Smooth muscle cell (in vitro differentiated cells): ENCODE results near the gene BRSK1. TPM values are rescaled to one million over a fixed set of nuclear protein-coding genes. Genes with fewer than 3 reads are reported as not detected.

Source experiments
- DNase-seq: peaks from one replicate; lab custom pipeline; 2025; ENCODE audit not compliant: unreplicated experiment; lab: John Stamatoyannopoulos, UW
- H2AFZ ChIP-seq: fragments of 200-600 bp; sonication (generic); 2 replicates; pipeline ENCODE4 v1.6.0; 2016; ENCODE audit warnings: antibody characterized with exemption, low read depth, mild to moderate bottlenecking
- H3F3A ChIP-seq: fragments of 200-600 bp; sonication (generic); 2 replicates; pipeline ENCODE4 v1.6.0; 2017; ENCODE audit warnings: antibody characterized with exemption, low read depth
- H3K27ac ChIP-seq: fragments of 200-600 bp; sonication (generic); 2 replicates; pipeline ENCODE4 v1.5.1; 2016; ENCODE audit warnings: low read depth, mild to moderate bottlenecking
- H3K27me3 ChIP-seq: fragments of 200-600 bp; sonication (generic); 2 replicates; pipeline ENCODE4 v1.6.1; 2016; ENCODE audit warnings: low read depth, mild to moderate bottlenecking
- H3K36me3 ChIP-seq: fragments of 200-600 bp; sonication (generic); 2 replicates; pipeline ENCODE4 v1.5.1; 2016; ENCODE audit warnings: low read depth
- H3K4me1 ChIP-seq: fragments of 200-600 bp; sonication (generic); 2 replicates; pipeline ENCODE4 v1.5.1; 2016; ENCODE audit warnings: low read depth
- H3K4me2 ChIP-seq: fragments of 200-600 bp; sonication (generic); 2 replicates; pipeline ENCODE4 v1.6.0; 2016; ENCODE audit warnings: mild to moderate bottlenecking
- H3K4me3 ChIP-seq: fragments of 200-600 bp; sonication (generic); 2 replicates; pipeline ENCODE4 v1.5.1; 2016; ENCODE audit warnings: mild to moderate bottlenecking
- H3K79me2 ChIP-seq: fragments of 200-600 bp; sonication (generic); 2 replicates; pipeline ENCODE4 v1.6.0; 2016; ENCODE audit warnings: low read depth, mild to moderate bottlenecking
- H3K9ac ChIP-seq: fragments of 200-600 bp; sonication (generic); 2 replicates; pipeline ENCODE4 v1.6.0; 2016; ENCODE audit warnings: low read depth
- H3K9me3 ChIP-seq: fragments of 200-600 bp; sonication (generic); replicated peaks from 2 replicates; pipeline ENCODE4 v1.5.1; 2016; ENCODE audit warnings: low read depth
- H4K20me1 ChIP-seq: fragments of 200-600 bp; sonication (generic); 2 replicates; pipeline ENCODE4 v1.6.0; 2016; ENCODE audit warnings: low read depth
- CTCF ChIP-seq: fragments of 200-600 bp; sonication (generic); IDR thresholded peaks from 2 replicates; pipeline ENCODE4 v1.5.1; 2017; ENCODE audit warnings: borderline replicate concordance, mild to moderate bottlenecking, antibody characterized with exemption; ENCODE audit not compliant: insufficient read depth, poor library complexity, severe bottlenecking
- WGBS: methylation state at CpG from one replicate; pipeline ENCODE4 v1.1.7; 2016; ENCODE audit warnings: low lambda C conversion rate; 5-methylcytosine and 5-hydroxymethylcytosine counted together
- polyA plus RNA-seq: library from polyadenylated mRNA; unstranded; fragments of >200 nt; fragmentation: Nextera tagmentation; extraction: Ambion mirVana; gene quantifications from 2 replicates; pipeline ENCODE4 v1.2.1, GENCODE V29; 2016
- total RNA-seq: library from RNA; depleted of rRNA; stranded (reverse); fragments of >200 nt; gene quantifications from 2 replicates; pipeline ENCODE4 v1.2.3, GENCODE V29; 2014

BRSK1 gene
- total and polyA plus RNA-seq, 2 experiments from 2014 or later, result 3.0 to 5.0 TPM

- Histone ChIP-seq H3K27me3 (no peaks in the 10 kb centered on the region), H2AFZ (no peak overlapping the region), H3F3A (no peaks in the 10 kb centered on the region), H3K4me3 (no peak overlapping the region), H3K9ac (no peak overlapping the region), H3K9me3 (no peaks in the 10 kb centered on the region), H3K4me1 (peaks cover 9% of the 10 kb centered on the region), H3K36me3 (no peaks in the 10 kb centered on the region), H3K4me2 (no peak overlapping the region), H3K79me2 (peaks cover 2% of the 10 kb centered on the region), H3K27ac (no peak overlapping the region), H4K20me1 (no peaks in the 10 kb centered on the region)
- no peak for DNase-seq
- 97% methylated on average over 9 of the region's 9 CpGs for WGBS
- no peak for TF ChIP-seq CTCF
Observed at GRCh38 chr19:55289117-55289796, 5.5 kb downstream of the BRSK1 start.

- Histone ChIP-seq H3F3A (no peaks in the 10 kb centered on the region), H3K79me2 (no peaks in the 10 kb centered on the region), H3K36me3 (no peaks in the 10 kb centered on the region), H3K27ac (no peak overlapping the region), H2AFZ (no peak overlapping the region), H3K9ac (no peak overlapping the region), H3K4me3 (no peak overlapping the region), H3K4me1 (peaks cover 9% of the 10 kb centered on the region), H4K20me1 (no peaks in the 10 kb centered on the region), H3K9me3 (no peaks in the 10 kb centered on the region), H3K4me2 (no peak overlapping the region), H3K27me3 (no peaks in the 10 kb centered on the region)
- DNase-seq, result no peak
- WGBS, result 97% methylated on average over 10 of the region's 10 CpGs
- TF ChIP-seq CTCF, result no peak
Observed at GRCh38 chr19:55297267-55297666, 13.5 kb downstream of the BRSK1 start.

- Histone ChIP-seq H3K27me3 (no peaks in the 10 kb centered on the region), H3K9me3 (no peaks in the 10 kb centered on the region), H3K27ac (no peak overlapping the region), H3K9ac (no peak overlapping the region), H4K20me1 (no peaks in the 10 kb centered on the region), H2AFZ (no peak overlapping the region), H3K79me2 (no peaks in the 10 kb centered on the region), H3K4me1 (peaks cover 9% of the 10 kb centered on the region), H3K4me3 (no peak overlapping the region), H3F3A (no peaks in the 10 kb centered on the region), H3K4me2 (no peak overlapping the region), H3K36me3 (no peaks in the 10 kb centered on the region)
- 96% methylated on average over 10 of the region's 10 CpGs for WGBS
- DNase-seq, result no peak
- TF ChIP-seq CTCF, result no peak
Observed at GRCh38 chr19:55299991-55300390, 16.2 kb downstream of the BRSK1 start.

DNA sequence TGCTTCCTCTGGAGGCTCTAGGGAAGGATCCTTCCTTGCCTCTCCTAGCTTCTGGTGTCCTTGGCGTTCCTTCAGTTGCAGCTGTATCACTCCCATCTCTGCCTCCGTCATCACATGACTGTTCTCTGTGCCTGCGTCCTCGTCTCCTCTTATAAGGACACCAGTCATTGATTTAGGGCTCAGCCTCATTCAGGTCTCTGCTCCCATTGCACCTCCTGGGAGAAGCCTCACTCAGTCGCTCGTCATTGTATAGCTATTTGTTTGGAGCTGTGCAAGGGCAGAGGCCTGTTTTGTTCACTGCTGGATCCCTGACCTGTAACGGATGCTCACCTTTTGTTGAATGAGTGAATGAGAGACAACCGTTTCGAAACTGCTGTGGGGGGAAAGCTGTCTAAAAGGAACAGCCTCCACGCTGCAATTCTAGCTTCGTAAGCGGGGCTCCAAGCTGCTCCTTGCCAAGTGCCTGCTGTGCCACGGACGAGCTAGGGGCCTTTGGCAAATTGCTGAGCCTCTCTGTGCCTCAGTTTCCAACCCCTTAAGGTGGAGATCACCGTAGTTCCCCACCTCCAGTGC lies 17.2 kb downstream of the BRSK1 start:
- Histone ChIP-seq H3K79me2 (no peaks in the 10 kb centered on the region), H3K4me2 (no peak overlapping the region), H3K36me3 (no peaks in the 10 kb centered on the region), H3K27me3 (no peaks in the 10 kb centered on the region), H3K9me3 (no peaks in the 10 kb centered on the region), H3F3A (no peaks in the 10 kb centered on the region), H3K4me3 (no peak overlapping the region), H3K9ac (no peak overlapping the region), H3K27ac (no peak overlapping the region), H4K20me1 (no peaks in the 10 kb centered on the region), H3K4me1 (peaks cover 9% of the 10 kb centered on the region), H2AFZ (no peak overlapping the region)
- no peak for TF ChIP-seq CTCF
- DNase-seq, result no peak
- WGBS, result 88% methylated on average over 15 of the region's 15 CpGs
